GM23338 (cell line): ENCODE measurements around the gene NHLRC4.

Experiments used
- CTCF ChIP-seq, 2 experiments: fragments of 200-600 bp in 1 of 2; sonication (generic) in 1 of 2; conservative IDR thresholded peaks; 2 replicates each; pipeline versions ENCODE4 v1.5.1 to v1.6.1; 2016 to 2017; ENCODE audit warnings: antibody characterized with exemption in 2 of 2, low read depth in 2 of 2, mild to moderate bottlenecking in 2 of 2, moderate library complexity in 1 of 2
- EZH2 ChIP-seq: fragments of 200-600 bp; sonication (generic); IDR thresholded peaks from one replicate; pipeline ENCODE4 v1.8.0; 2017; ENCODE audit warnings: antibody characterized with exemption, mild to moderate bottlenecking, low read depth; ENCODE audit not compliant: unreplicated experiment
- NANOG ChIP-seq: IDR thresholded peaks from 2 replicates; pipeline ENCODE4 v1.6.1; 2016; ENCODE audit warnings: antibody characterized with exemption, borderline replicate concordance
- POLR2AphosphoS5 ChIP-seq: IDR thresholded peaks from 2 replicates; pipeline ENCODE4 v1.6.1; 2016; ENCODE audit warnings: antibody characterized with exemption, low read depth
- REST ChIP-seq: IDR thresholded peaks from one replicate; pipeline ENCODE4 v1.6.1; 2018; ENCODE audit warnings: antibody characterized with exemption; ENCODE audit not compliant: unreplicated experiment

GRCh38 chr16:583470-583814 lies 16.6 kb downstream of the NHLRC4 start:
- TF ChIP-seq POLR2AphosphoS5 = no peak
- no peak for TF ChIP-seq CTCF (conservative IDR thresholded peaks at IDR 0.05; ENCODE audit: low read depth in 2 of 2)
- TF ChIP-seq EZH2 = no peak
- TF ChIP-seq REST = no peak
- TF ChIP-seq NANOG = no peak
